SKM-1 (cell line): ENCODE data around the gene NRK.
"Not testable (repeated sequence)": the region's sequence is repeated elsewhere in the genome, so short reads cannot be mapped to it uniquely, and the experiment has no call there.

Experiments used
- DNase-seq: peaks from one replicate; lab custom pipeline; 2025; ENCODE audit not compliant: unreplicated experiment; lab: John Stamatoyannopoulos, UW

The NRK gene

GRCh38 chrX:105876658-105877057, 54.3 kb downstream of the NRK start:
- DNase-seq, result no peak

GRCh38 chrX:105880491-105880890, 58.2 kb downstream of the NRK start:
- DNase-seq, result no peak

- no peak for DNase-seq
Observed at GRCh38 chrX:105882581-105883275, 60.4 kb downstream of the NRK start.

GRCh38 chrX:105894721-105895120, 72.4 kb downstream of the NRK start:
- DNase-seq, result no peak

GRCh38 chrX:105909576-105909975, 87.2 kb downstream of the NRK start:
- DNase-seq, result no peak

- no peak for DNase-seq
Observed at GRCh38 chrX:105910563-105911105, 88.3 kb downstream of the NRK start.

- DNase-seq, result no peak
Observed at GRCh38 chrX:105945266-105945665, 122.9 kb downstream of the NRK start.

- no peak for DNase-seq
Observed at GRCh38 chrX:105969487-105969886, 147.1 kb downstream of the NRK start.

- no peak for DNase-seq
Observed at GRCh38 chrX:105972690-105973386, 150.5 kb downstream of the NRK start.

GRCh38 chrX:105973387-105973739, 151.0 kb downstream of the NRK start:
- no peak for DNase-seq

GRCh38 chrX:105975382-105975781, 153.0 kb downstream of the NRK start:
- DNase-seq, result no peak

- DNase-seq, result no peak
Observed at GRCh38 chrX:105981772-105982485, 159.6 kb downstream of the NRK start.

GRCh38 chrX:105988487-105988886, 166.1 kb downstream of the NRK start:
- DNase-seq, result not testable (repeated sequence)

- DNase-seq, result no peak
Observed at GRCh38 chrX:105999294-105999693, 177.0 kb downstream of the NRK start.

GRCh38 chrX:106000203-106000602, 177.9 kb downstream of the NRK start:
- no peak for DNase-seq

- not testable (repeated sequence) for DNase-seq
Observed at GRCh38 chrX:106000609-106001008, 178.3 kb downstream of the NRK start.

GRCh38 chrX:106005684-106006083, 183.3 kb downstream of the NRK start:
- DNase-seq, result no peak

- DNase-seq, result no peak
Observed at GRCh38 chrX:106007815-106008214, 185.5 kb downstream of the NRK start.
